Transverse colon (tissue), 4 donors: ENCODE measurements around the gene PRORP.

Experiments used
- POLR2A ChIP-seq: fragments of 450-650 bp; IDR thresholded peaks from one replicate; pipeline ENCODE4 v1.6.1; 2016; ENCODE audit warnings: antibody characterized with exemption, mild to moderate bottlenecking, moderate library complexity
- POLR2AphosphoS5 ChIP-seq, 3 donors: sonication (generic); formaldehyde crosslinking; IDR thresholded peaks; one replicate each; pipeline ENCODE4 v1.6.1; 2016; ENCODE audit warnings: antibody characterized with exemption in 3 of 3
- TF ChIP-seq, protein P1 (sequence below), 5 experiments: fragments of 200-600 bp in 3 of 5; fragments of 450-650 bp in 2 of 5; sonication (generic) in 3 of 5; IDR thresholded peaks; 1 replicate in 2 of 5; 2 replicates in 3 of 5; pipeline ENCODE4 v1.5.1; 2016 to 2017; ENCODE audit warnings: antibody characterized with exemption in 5 of 5, inconsistent platforms in 3 of 5, mild to moderate bottlenecking in 2 of 5, moderate library complexity in 1 of 5

DNA sequence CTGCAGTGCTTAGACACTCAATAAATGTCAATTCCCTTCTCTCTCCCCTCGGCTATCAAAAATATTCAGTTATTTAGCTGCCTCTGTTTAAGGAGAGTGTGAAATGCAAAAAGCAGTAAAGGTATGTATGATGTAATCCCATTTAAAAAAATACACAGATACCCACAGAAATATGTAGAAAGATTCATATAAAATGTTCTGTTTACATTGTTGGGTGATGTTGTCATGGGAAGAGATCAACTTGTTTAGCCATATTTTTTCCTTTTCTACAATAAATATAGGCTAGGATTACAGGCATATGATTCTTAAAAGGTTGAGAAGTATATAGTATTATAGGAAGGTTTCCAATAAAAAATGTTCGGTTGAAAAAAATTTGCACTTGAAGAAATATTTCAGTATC, 8.3 kb upstream of the PRORP start:
- TF ChIP-seq, protein P1, sequence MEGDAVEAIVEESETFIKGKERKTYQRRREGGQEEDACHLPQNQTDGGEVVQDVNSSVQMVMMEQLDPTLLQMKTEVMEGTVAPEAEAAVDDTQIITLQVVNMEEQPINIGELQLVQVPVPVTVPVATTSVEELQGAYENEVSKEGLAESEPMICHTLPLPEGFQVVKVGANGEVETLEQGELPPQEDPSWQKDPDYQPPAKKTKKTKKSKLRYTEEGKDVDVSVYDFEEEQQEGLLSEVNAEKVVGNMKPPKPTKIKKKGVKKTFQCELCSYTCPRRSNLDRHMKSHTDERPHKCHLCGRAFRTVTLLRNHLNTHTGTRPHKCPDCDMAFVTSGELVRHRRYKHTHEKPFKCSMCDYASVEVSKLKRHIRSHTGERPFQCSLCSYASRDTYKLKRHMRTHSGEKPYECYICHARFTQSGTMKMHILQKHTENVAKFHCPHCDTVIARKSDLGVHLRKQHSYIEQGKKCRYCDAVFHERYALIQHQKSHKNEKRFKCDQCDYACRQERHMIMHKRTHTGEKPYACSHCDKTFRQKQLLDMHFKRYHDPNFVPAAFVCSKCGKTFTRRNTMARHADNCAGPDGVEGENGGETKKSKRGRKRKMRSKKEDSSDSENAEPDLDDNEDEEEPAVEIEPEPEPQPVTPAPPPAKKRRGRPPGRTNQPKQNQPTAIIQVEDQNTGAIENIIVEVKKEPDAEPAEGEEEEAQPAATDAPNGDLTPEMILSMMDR (IDR thresholded peaks at IDR 0.05) = no peak
- TF ChIP-seq POLR2AphosphoS5 (IDR thresholded peaks at IDR 0.05) (no peak), POLR2A (no peak)
